Measurements from ENCODE around the gene PROM1.

GRCh38 chr4:16129336-16129735 lies 45.5 kb upstream of the PROM1 start:
- TF ChIP-seq MYNN (tag by site-specific recombination; IDR thresholded peaks at IDR 0.05; ENCODE audit: borderline replicate concordance) (no peak), SETDB1 (IDR thresholded peaks at IDR 0.05; ENCODE audit: insufficient read length, low read length) (no peak), ZXDB (tag by site-specific recombination; IDR thresholded peaks at IDR 0.05) (no peak), ZNF174 (tag by site-specific recombination; IDR thresholded peaks at IDR 0.05) (no peak), ZNF416 (tag by site-specific recombination; IDR thresholded peaks at IDR 0.05) (no peak), ZBTB1 (tag by site-specific recombination; IDR thresholded peaks at IDR 0.05) (no peak), ZFP41 (tag by site-specific recombination; IDR thresholded peaks at IDR 0.05; ENCODE audit: borderline replicate concordance) (no peak), HOXA7 (CRISPR knock-in tag; IDR thresholded peaks at IDR 0.05; ENCODE audit: borderline replicate concordance) (no peak), ZNF140 (tag by site-specific recombination; IDR thresholded peaks at IDR 0.05) (no peak), GLI4 (tag by site-specific recombination; IDR thresholded peaks at IDR 0.05) (no peak), ZNF24 (tag by site-specific recombination; IDR thresholded peaks at IDR 0.05) (no peak)
- TF ChIP-seq, protein P1, sequence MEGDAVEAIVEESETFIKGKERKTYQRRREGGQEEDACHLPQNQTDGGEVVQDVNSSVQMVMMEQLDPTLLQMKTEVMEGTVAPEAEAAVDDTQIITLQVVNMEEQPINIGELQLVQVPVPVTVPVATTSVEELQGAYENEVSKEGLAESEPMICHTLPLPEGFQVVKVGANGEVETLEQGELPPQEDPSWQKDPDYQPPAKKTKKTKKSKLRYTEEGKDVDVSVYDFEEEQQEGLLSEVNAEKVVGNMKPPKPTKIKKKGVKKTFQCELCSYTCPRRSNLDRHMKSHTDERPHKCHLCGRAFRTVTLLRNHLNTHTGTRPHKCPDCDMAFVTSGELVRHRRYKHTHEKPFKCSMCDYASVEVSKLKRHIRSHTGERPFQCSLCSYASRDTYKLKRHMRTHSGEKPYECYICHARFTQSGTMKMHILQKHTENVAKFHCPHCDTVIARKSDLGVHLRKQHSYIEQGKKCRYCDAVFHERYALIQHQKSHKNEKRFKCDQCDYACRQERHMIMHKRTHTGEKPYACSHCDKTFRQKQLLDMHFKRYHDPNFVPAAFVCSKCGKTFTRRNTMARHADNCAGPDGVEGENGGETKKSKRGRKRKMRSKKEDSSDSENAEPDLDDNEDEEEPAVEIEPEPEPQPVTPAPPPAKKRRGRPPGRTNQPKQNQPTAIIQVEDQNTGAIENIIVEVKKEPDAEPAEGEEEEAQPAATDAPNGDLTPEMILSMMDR (tag by site-specific recombination; IDR thresholded peaks at IDR 0.05) = no peak
- TF ChIP-seq, protein P2, sequence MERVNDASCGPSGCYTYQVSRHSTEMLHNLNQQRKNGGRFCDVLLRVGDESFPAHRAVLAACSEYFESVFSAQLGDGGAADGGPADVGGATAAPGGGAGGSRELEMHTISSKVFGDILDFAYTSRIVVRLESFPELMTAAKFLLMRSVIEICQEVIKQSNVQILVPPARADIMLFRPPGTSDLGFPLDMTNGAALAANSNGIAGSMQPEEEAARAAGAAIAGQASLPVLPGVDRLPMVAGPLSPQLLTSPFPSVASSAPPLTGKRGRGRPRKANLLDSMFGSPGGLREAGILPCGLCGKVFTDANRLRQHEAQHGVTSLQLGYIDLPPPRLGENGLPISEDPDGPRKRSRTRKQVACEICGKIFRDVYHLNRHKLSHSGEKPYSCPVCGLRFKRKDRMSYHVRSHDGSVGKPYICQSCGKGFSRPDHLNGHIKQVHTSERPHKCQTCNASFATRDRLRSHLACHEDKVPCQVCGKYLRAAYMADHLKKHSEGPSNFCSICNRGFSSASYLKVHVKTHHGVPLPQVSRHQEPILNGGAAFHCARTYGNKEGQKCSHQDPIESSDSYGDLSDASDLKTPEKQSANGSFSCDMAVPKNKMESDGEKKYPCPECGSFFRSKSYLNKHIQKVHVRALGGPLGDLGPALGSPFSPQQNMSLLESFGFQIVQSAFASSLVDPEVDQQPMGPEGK (tag by site-specific recombination; IDR thresholded peaks at IDR 0.05) = no peak
